Measurements from ENCODE around the gene ROBO4.

The ROBO4 gene

GRCh38 chr11:124873951-124874350 is 23.7 kb downstream of the ROBO4 start:
- H3K4me3 Mint-ChIP-seq, result no peak overlapping the region

GRCh38 chr11:124872741-124873140 is 24.9 kb downstream of the ROBO4 start:
- Mint-ChIP-seq H3K9me3 (no peaks in the 10 kb centered on the region), H3K27ac (no peak overlapping the region), H3K4me1 (peaks cover 48% of the 10 kb centered on the region), H3K27me3 (peaks cover 81% of the 10 kb centered on the region), H3K4me3 (no peak overlapping the region)
- ATAC-seq (no peak), DNase-seq (no peak)

More at GRCh38 chr11:124873951-124874350, 23.7 kb downstream of the ROBO4 start:
- Mint-ChIP-seq H3K9me3 (no peaks in the 10 kb centered on the region), H3K27me3 (peaks cover 69% of the 10 kb centered on the region), H3K4me1 (peaks cover 44% of the 10 kb centered on the region), H3K27ac (no peak overlapping the region)
- DNase-seq (no peak), ATAC-seq (no peak)

- DNase-seq (no peak), ATAC-seq (no peak)
- no peak overlapping the region for H3K27ac Mint-ChIP-seq
- peaks cover 48% of the 10 kb centered on the region for H3K4me1 Mint-ChIP-seq
- no peak overlapping the region for H3K4me3 Mint-ChIP-seq
- peaks cover 86% of the 10 kb centered on the region for H3K27me3 Mint-ChIP-seq
- H3K9me3 Mint-ChIP-seq, result no peaks in the 10 kb centered on the region
Observed at GRCh38 chr11:124872280-124872679, 25.4 kb downstream of the ROBO4 start.

GRCh38 chr11:124870430-124870829 is 27.2 kb downstream of the ROBO4 start:
- ATAC-seq, result no peak
- H3K4me1 Mint-ChIP-seq, result peaks cover 53% of the 10 kb centered on the region
- no peak overlapping the region for H3K27ac Mint-ChIP-seq
- H3K9me3 Mint-ChIP-seq, result no peaks in the 10 kb centered on the region
- H3K27me3 Mint-ChIP-seq, result peaks cover 100% of the 10 kb centered on the region
- DNase-seq, result no peak
- no peak overlapping the region for H3K4me3 Mint-ChIP-seq

GRCh38 chr11:124869856-124870387 is 27.7 kb downstream of the ROBO4 start:
- Mint-ChIP-seq H3K27ac (no peak overlapping the region), H3K4me1 (peaks cover 48% of the 10 kb centered on the region), H3K4me3 (no peak overlapping the region), H3K27me3 (peaks cover 100% of the 10 kb centered on the region), H3K9me3 (no peaks in the 10 kb centered on the region)
- DNase-seq, result no peak
- no peak for ATAC-seq

- H3K4me3 Mint-ChIP-seq, result peak overlapping the region; percentile 53 to 72
- H3K27me3 Mint-ChIP-seq, result peaks cover 100% of the 10 kb centered on the region
- no peaks in the 10 kb centered on the region for H3K9me3 Mint-ChIP-seq
- ATAC-seq (no peak), DNase-seq (no peak)
- no peak overlapping the region for H3K27ac Mint-ChIP-seq
- peaks cover 43% of the 10 kb centered on the region for H3K4me1 Mint-ChIP-seq
Observed at GRCh38 chr11:124869331-124869730, 28.3 kb downstream of the ROBO4 start.

GRCh38 chr11:124868331-124869274 is 29.1 kb downstream of the ROBO4 start:
- ATAC-seq (no peak), DNase-seq (no peak)
- Mint-ChIP-seq H3K9me3 (no peaks in the 10 kb centered on the region), H3K27ac (no peak overlapping the region), H3K4me3 (peak overlapping the region; percentile 53 to 72), H3K4me1 (peaks cover 50% of the 10 kb centered on the region), H3K27me3 (peaks cover 100% of the 10 kb centered on the region)

- no peak overlapping the region for H3K27ac Mint-ChIP-seq
- H3K4me3 Mint-ChIP-seq, result no peak overlapping the region
- peaks cover 100% of the 10 kb centered on the region for H3K27me3 Mint-ChIP-seq
- peak; percentile 32 to 40 for DNase-seq
- no peaks in the 10 kb centered on the region for H3K9me3 Mint-ChIP-seq
- H3K4me1 Mint-ChIP-seq, result peaks cover 56% of the 10 kb centered on the region
- peak; percentile 63 for ATAC-seq
Observed at GRCh38 chr11:124867700-124868099, 30.0 kb downstream of the ROBO4 start.

- peak; percentile 62 for ATAC-seq
- Mint-ChIP-seq H3K27me3 (peaks cover 100% of the 10 kb centered on the region), H3K4me3 (peak overlapping the region; percentile 44 to 52), H3K4me1 (peaks cover 56% of the 10 kb centered on the region), H3K9me3 (no peaks in the 10 kb centered on the region), H3K27ac (peak overlapping the region in 1 of 2 donors; percentile 42)
- DNase-seq, result peak; percentile 58 to 64
Observed at GRCh38 chr11:124865902-124866851, 31.5 kb downstream of the ROBO4 start.

- ATAC-seq (no peak), DNase-seq (no peak)
- peak within 1 kb of the TSS in 1 of 2 donors; percentile 42 for H3K27ac Mint-ChIP-seq
- peak within 1 kb of the TSS; percentile 40 to 52 for H3K4me3 Mint-ChIP-seq
- H3K27me3 Mint-ChIP-seq, result peaks cover 100% of the 10 kb centered on the region
- H3K9me3 Mint-ChIP-seq, result no peaks in the 10 kb centered on the region
- H3K4me1 Mint-ChIP-seq, result peaks cover 56% of the 10 kb centered on the region
Observed at GRCh38 chr11:124865181-124865901, 32.3 kb downstream of the ROBO4 start, which contains the start of gene ROBO3. Gene ROBO3, plus strand, starts transcription at chr11:124865432. Its CDS starts 146 bp downstream, at chr11:124865578.

- H3K4me1 Mint-ChIP-seq, result peaks cover 55% of the 10 kb centered on the region
- DNase-seq (no peak), ATAC-seq (no peak)
- no peak overlapping the region for H3K4me3 Mint-ChIP-seq
- no peaks in the 10 kb centered on the region for H3K9me3 Mint-ChIP-seq
- peaks cover 97% of the 10 kb centered on the region for H3K27me3 Mint-ChIP-seq
- H3K27ac Mint-ChIP-seq, result no peak overlapping the region
Observed at GRCh38 chr11:124864892-124865180, 32.8 kb downstream of the ROBO4 start.

- peaks cover 92% of the 10 kb centered on the region for H3K27me3 Mint-ChIP-seq
- peaks cover 50% of the 10 kb centered on the region for H3K4me1 Mint-ChIP-seq
- H3K27ac Mint-ChIP-seq, result no peak overlapping the region
- DNase-seq, result no peak
- H3K9me3 Mint-ChIP-seq, result no peaks in the 10 kb centered on the region
- no peak overlapping the region for H3K4me3 Mint-ChIP-seq
- no peak for ATAC-seq
Observed at GRCh38 chr11:124864176-124864891, 33.3 kb downstream of the ROBO4 start.

GRCh38 chr11:124863826-124864165 is 33.9 kb downstream of the ROBO4 start:
- no peak overlapping the region for H3K4me3 Mint-ChIP-seq
- no peak overlapping the region for H3K27ac Mint-ChIP-seq
- H3K27me3 Mint-ChIP-seq, result peaks cover 86% of the 10 kb centered on the region
- no peak for ATAC-seq
- DNase-seq, result no peak
- no peaks in the 10 kb centered on the region for H3K9me3 Mint-ChIP-seq
- peaks cover 45% of the 10 kb centered on the region for H3K4me1 Mint-ChIP-seq

- Mint-ChIP-seq H3K9me3 (no peaks in the 10 kb centered on the region), H3K27ac (no peak overlapping the region), H3K4me3 (peak overlapping the region in 1 of 2 donors; percentile 36), H3K27me3 (peaks cover 81% of the 10 kb centered on the region), H3K4me1 (peaks cover 39% of the 10 kb centered on the region)
- DNase-seq, result no peak
- ATAC-seq, result no peak
Observed at GRCh38 chr11:124863137-124863825, 34.4 kb downstream of the ROBO4 start.
